Spinal cord (tissue), 10 donors: Measurements from ENCODE around the gene IRF6. TPM values are rescaled to one million over a fixed set of nuclear protein-coding genes. Genes with fewer than 3 reads are reported as not detected.

Source experiments
- DNase-seq, 6 donors: peaks; one replicate each; pipeline versions ENCODE4 v3.0.0 to v3.0.0-alpha.2; 2013 to 2015; ENCODE audit warnings: low spot score in 6 of 6, low read depth in 4 of 6
- H3K27ac ChIP-seq: one replicate; pipeline ENCODE4 v1.5.1; 2013; ENCODE audit warnings: low read depth, low read length, control low read depth
- H3K27me3 ChIP-seq: one replicate; pipeline ENCODE4 v1.6.1; 2013; ENCODE audit warnings: low read length; ENCODE audit not compliant: control insufficient read depth, insufficient read depth
- H3K36me3 ChIP-seq: one replicate; pipeline ENCODE4 v1.6.1; 2013; ENCODE audit warnings: low read length; ENCODE audit not compliant: control insufficient read depth, insufficient read depth
- H3K4me1 ChIP-seq: one replicate; pipeline ENCODE4 v1.6.1; 2013; ENCODE audit warnings: low read length; ENCODE audit not compliant: control insufficient read depth, insufficient read depth
- H3K4me3 ChIP-seq: one replicate; pipeline ENCODE4 v1.5.1; 2013; ENCODE audit warnings: low read depth, low read length, control low read depth
- H3K9me3 ChIP-seq: one replicate; pipeline ENCODE4 v1.6.1; 2013; ENCODE audit warnings: low read length; ENCODE audit not compliant: control insufficient read depth, insufficient read depth
- WGBS: methylation state at CpG from one replicate; pipeline ENCODE4 v1.1.5; 2013; ENCODE audit warnings: missing lambda C conversion rate; ENCODE audit not compliant: insufficient coverage; 5-methylcytosine and 5-hydroxymethylcytosine counted together
- polyA plus RNA-seq, 2 donors: library from polyadenylated mRNA; unstranded; fragments of 120-200 nt; gene quantifications; one replicate each; pipeline ENCODE4 v1.2.1, GENCODE V29; 2013; ENCODE audit not compliant: insufficient read length in 2 of 2
- total RNA-seq, 2 donors: library from RNA; depleted of rRNA in 1 of 2; stranded (reverse); fragments of 120-200 nt in 1 of 2; fragments of >200 nt in 1 of 2; gene quantifications; one replicate each; pipeline versions ENCODE4 v1.2.3 to v1.2.4, GENCODE V29; 2013 to 2014
- donor health status: healthy.

The IRF6 gene
- total and polyA plus RNA-seq, 4 donors: 0.99 to 2.8 (median 1.2) TPM

DNA sequence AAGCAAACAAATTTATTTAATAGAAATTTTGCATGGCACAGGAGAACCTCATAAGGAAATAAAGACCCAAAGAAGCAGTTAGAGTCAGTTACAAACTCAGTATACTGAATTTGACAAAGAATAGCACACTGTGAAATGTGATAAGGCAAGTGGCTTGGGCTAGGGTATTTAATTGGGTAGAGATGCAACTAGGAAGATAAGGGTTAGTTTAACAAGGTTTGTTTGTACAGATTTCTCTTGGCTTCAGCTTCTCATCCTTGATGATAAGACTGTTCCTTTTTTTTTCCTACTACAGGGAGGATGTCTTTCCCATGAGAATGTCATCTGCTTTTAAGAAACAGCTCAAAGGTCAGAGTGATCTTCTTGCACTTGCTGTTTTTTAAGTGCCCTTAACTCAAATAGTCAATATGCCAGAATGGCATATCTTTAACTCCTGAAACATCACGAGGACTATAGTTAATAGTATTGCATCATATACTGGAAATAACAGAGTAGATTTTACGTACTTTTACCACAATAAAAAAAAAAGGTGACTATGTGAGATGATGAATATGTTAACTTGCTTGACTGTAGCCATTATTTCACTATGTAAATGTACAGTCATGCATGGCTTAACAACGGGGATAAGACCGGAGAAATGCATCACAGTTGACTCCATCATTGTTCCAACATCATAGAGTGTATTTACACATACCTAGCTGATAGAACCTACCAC, 59.3 kb downstream of the IRF6 start:
- Histone ChIP-seq H3K36me3 (no peaks in the 10 kb centered on the region), H3K4me1 (peaks cover 12% of the 10 kb centered on the region), H3K4me3 (no peak overlapping the region), H3K27me3 (no peaks in the 10 kb centered on the region), H3K27ac (no peak overlapping the region), H3K9me3 (no peaks in the 10 kb centered on the region)
- WGBS: 64% methylated on average over 2 of the region's 4 CpGs
- DNase-seq: no peak

DNA sequence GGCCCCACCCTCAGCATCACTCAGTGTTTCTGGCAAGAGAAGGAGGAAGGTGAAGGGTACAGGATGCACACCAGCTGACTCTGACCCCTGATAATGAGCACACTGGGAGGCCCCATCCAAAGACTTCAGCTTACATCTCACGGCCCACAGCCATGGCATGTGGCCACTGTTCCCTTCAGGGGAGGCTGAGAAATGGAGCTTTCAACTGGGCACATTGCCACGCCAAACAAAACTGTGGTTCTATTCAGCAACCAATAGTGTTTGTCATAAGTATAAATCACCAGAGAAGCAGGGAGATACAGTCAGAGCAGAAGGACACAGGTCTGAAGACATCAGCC, 62.8 kb downstream of the IRF6 start:
- peak in 5 of 6 donors; percentile 12 to 70 (median 35) for DNase-seq
- H3K27ac ChIP-seq: no peak overlapping the region

GRCh38 chr1:209742409-209743144, 63.4 kb downstream of the IRF6 start:
- Histone ChIP-seq H3K4me3 (no peak overlapping the region), H3K4me1 (peaks cover 6% of the 10 kb centered on the region), H3K27ac (no peak overlapping the region), H3K27me3 (no peaks in the 10 kb centered on the region), H3K36me3 (no peaks in the 10 kb centered on the region), H3K9me3 (no peaks in the 10 kb centered on the region)
- 48% methylated on average over 3 of the region's 8 CpGs for WGBS
- DNase-seq: no peak

More for the DNA sequence above, 62.8 kb downstream of the IRF6 start:
- Histone ChIP-seq H3K27me3 (no peaks in the 10 kb centered on the region), H3K36me3 (no peaks in the 10 kb centered on the region), H3K4me3 (no peak overlapping the region), H3K4me1 (peaks cover 12% of the 10 kb centered on the region), H3K9me3 (no peaks in the 10 kb centered on the region)
- 13% methylated on average over 1 of the region's 2 CpGs for WGBS

DNA sequence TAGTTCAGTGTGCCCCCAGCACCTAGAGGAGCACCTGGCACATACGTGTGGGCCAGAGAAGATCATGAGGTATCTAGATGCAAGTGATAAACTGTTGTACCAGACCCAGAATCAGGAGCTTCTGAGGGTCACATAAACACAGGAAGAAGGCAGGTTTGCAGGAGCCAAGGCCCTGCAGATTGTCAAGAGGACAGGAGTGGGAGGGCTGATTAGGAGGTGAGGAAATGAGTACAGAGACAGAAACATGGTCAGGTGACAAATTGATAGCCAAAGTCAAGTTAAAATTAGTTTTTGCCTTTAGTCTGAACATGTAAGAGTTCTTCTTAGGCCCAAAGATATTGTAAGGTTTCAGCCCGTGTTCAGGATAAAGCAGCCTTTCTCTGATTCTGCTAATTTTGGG, 64.1 kb downstream of the IRF6 start:
- Histone ChIP-seq H3K9me3 (no peaks in the 10 kb centered on the region), H3K36me3 (no peaks in the 10 kb centered on the region), H3K4me1 (peaks cover 3% of the 10 kb centered on the region), H3K27ac (no peak overlapping the region), H3K4me3 (no peak overlapping the region), H3K27me3 (no peaks in the 10 kb centered on the region)
- WGBS: 87% methylated on average over 1 of the region's 2 CpGs
- DNase-seq: no peak

GRCh38 chr1:209741193-209741592, 64.7 kb downstream of the IRF6 start:
- WGBS: 86% methylated on average over 3 of the region's 3 CpGs
- DNase-seq: peak in 1 of 6 donors; percentile 52

DNA sequence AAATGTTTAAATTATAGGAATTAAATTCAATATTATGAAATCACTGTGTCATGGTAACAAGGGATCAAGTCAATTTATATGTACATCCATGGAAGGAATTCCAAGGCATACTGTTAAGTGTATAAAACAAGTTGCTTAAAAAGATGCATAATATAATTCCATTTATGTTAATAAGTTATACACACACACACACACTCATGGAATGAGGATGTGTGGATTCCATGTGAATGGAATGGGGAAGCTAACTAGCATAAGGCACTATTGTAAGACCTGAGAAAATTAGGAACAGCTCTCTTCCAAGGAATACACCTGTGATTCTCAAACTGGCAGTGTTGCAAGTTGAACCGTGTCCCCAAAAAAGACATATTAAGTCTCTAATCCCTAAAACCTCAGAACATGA, 67.7 kb downstream of the IRF6 start:
- no peak for DNase-seq
- no CpG with 5 or more reads among the region's 1 CpG for WGBS
- Histone ChIP-seq H3K4me3 (no peak overlapping the region), H3K9me3 (no peaks in the 10 kb centered on the region), H3K36me3 (no peaks in the 10 kb centered on the region), H3K27me3 (no peaks in the 10 kb centered on the region), H3K4me1 (peaks cover 3% of the 10 kb centered on the region), H3K27ac (no peak overlapping the region)

More at GRCh38 chr1:209741193-209741592, 64.7 kb downstream of the IRF6 start:
- Histone ChIP-seq H3K27me3 (no peaks in the 10 kb centered on the region), H3K9me3 (no peaks in the 10 kb centered on the region), H3K27ac (no peak overlapping the region), H3K36me3 (no peaks in the 10 kb centered on the region), H3K4me1 (peaks cover 3% of the 10 kb centered on the region), H3K4me3 (no peak overlapping the region)

GRCh38 chr1:209737118-209737505, 68.8 kb downstream of the IRF6 start:
- 75% methylated on average over 2 of the region's 5 CpGs for WGBS
- Histone ChIP-seq H3K4me1 (no peaks in the 10 kb centered on the region), H3K27ac (no peak overlapping the region), H3K4me3 (no peak overlapping the region), H3K36me3 (no peaks in the 10 kb centered on the region), H3K9me3 (no peaks in the 10 kb centered on the region), H3K27me3 (no peaks in the 10 kb centered on the region)
- DNase-seq: no peak

DNA sequence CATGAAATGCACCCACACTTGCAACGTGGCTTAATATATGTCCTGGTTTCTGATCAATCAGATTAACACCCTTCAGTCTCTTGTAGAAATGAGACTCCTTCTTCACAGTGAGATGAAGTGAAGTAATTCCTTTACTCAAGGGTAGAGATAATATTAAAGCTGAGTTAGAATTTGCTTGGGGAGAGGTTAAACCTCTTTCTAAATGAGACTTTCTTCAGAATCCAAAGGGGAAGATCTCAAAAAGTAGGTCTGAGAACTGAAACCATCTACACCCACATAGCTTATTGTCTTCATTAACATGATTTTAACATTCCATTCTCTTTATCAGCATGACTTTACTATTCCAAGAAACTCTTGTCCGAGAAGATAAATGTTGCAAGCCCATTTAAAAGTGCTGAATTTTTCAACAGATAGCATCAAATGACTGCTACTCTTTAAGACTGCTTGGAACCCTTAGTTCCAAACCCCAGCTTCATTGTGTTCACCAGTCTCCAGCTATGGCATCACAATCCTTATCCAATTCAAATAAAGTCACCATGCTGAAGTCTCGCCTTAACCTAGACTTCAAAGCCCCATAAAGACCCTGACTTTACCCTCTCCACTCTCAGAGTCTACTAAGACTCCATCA, 69.3 kb downstream of the IRF6 start:
- Histone ChIP-seq H3K4me1 (no peaks in the 10 kb centered on the region), H3K36me3 (no peaks in the 10 kb centered on the region), H3K27ac (no peak overlapping the region), H3K9me3 (no peaks in the 10 kb centered on the region), H3K4me3 (no peak overlapping the region), H3K27me3 (no peaks in the 10 kb centered on the region)
- WGBS: 93% methylated on average over 2 of the region's 3 CpGs
- DNase-seq: no peak
